Upper lobe of left lung (tissue), 4 donors: ENCODE measurements around the gene PLCB1.

Source experiments
- EP300 ChIP-seq, 4 donors: sonication (generic); formaldehyde crosslinking; IDR thresholded peaks; one replicate each; pipeline ENCODE4 v1.5.1; 2017; ENCODE audit warnings: antibody characterized with exemption in 4 of 4, control low read depth in 2 of 4
- POLR2AphosphoS5 ChIP-seq, 2 donors: sonication (generic); formaldehyde crosslinking; IDR thresholded peaks; one replicate each; pipeline ENCODE4 v1.5.1; 2017; ENCODE audit warnings: antibody characterized with exemption in 2 of 2

DNA sequence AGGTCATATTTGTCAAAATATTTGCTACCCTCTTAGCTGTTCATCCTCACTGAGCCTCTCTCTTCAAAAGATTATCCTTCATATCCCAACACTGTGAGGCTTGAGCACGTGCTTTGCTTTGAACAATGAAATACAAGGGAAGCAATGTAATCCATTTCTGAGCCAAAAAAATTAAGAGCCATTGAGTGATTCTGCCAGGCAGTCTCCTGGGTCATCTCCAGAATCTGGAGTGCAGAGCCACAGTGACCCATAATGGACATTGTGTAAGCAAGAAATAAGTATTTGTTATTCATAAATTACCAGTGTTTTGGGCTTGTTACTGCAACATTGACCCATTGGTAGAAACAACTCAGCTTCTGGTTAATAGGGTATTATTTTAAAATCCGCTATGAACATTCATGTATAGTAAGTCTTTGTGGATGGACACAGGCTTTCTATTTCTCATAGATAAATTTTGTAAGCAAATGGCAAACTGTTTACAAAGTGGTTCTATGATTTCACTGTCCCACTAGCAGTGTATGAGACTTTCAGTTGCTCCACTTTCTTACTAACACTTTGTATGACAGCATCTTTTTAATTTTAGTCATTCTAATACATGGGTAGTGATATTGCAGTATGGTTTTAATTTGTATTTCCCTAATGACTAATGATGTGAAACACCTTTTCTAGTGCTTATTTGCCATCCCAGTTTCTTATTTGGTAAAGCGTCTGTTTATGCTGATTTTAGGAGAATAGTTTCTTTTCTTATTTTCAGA is 358.2 kb downstream of the PLCB1 start:
- TF ChIP-seq EP300 (IDR thresholded peaks at IDR 0.05), result no peak
- TF ChIP-seq POLR2AphosphoS5 (IDR thresholded peaks at IDR 0.05), result no peak
